Measurements from ENCODE around the gene TSSK3.

The TSSK3 gene

DNA sequence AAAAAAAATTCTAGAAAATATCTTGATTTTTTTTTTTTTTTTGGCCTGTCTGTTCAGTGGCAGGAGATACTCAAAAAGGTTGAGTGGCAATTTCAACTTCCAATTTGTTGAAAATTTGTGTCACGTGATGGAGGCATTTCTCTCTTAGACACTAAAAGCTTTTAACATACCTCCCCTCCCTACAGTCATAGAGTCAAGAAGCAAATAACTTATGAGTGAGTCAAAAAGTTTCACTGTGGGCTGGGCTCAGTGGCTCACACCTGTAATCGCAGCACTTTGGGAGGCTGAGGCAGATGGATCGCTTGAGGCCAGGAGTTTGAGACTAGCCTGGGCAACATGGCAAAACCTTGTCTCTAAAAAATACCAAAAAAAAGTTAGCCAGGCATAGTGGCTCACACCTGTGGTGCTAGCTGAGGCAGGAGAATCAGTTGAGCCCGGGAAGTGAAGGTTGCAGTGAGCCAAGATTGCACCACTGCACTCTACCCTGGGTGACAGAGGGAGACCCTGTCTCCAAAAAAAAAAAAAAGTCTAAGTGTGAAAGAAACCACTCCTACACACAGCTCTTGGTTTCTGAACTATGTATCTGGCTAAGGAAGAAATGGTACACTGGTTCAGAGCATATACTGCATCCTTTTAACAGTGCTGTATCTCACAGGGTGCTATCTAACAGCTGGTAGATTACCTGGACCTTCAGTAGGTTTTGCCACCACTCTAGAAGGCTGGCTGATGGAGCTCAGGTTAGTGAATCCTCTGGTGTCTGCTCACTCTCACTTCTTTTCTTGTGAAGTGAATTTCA is 43.5 kb downstream of the TSSK3 start:
- no peak for DNase-seq

DNA sequence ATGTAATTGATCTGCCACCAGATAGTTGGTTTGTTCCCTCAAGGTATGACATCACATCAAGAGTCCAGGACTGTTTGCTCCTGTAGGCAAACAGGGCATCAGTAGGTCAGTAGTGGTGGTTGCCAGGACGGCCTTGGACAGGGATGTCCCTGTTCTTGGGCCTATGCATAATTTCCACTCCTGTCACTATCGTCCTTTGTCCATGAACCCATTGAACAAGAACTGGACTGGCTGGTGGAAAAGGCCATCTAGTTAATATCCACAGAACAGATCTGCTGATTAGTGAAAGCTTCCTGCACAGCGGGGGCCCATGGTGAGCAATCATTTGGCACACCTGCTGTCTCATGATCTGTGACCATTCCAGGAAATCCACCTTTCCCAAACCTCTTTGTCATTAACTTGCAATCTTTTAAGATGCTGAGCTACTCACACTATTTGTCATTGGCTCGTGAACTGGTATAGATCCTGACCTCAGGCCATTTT is 44.3 kb downstream of the TSSK3 start:
- no peak for DNase-seq

DNA sequence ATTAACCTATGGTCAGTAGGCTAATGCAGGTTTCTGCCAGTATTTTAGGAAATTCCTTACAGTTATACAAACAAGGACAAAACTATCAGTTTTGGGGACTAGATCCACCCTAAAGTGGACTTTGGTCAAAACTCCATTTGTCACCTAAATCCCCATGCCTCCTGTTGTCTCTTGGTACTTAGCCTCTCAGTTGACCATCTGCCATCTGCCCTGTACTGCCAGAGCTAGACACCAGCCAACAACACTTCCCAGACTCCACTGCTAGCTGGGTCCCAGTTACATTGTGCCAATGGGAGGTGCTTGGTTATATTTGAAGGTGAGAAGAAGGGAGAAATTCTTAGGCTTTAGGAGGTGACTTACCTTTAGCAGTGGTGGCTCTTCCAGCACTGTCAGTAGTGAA is 48.9 kb downstream of the TSSK3 start:
- DNase-seq, result no peak

DNA sequence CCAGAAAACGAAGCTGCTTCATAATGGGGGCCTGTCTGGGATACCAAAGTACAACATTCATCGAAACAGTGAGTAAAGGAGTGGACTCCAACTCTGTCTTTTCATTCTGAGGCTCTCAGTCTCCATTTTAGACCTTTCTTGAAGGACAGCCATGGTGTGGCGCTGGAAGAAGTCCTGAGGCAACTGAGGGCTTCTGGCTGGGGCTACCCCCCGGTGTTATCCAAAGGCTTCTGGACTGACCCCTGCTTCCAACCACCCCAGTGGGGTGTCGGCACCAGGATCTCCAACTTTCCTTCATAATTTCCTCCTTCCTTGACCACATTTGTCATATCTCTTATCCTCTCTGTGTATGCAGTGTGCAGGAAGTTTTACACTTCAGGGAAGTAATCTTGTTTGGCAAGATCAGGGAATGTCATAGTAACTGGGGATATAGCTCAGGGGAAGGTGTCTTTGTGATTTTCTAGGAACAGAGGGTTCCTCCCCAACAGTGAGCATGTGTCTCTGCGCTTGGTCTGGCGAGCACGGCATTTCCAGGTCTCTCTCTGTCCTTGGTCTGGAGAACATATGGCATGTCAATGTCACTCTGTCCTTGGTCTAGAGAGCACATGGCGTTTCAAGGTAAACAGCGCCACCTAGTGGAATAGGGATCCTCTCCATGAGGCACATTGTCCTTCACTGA is 51.3 kb downstream of the TSSK3 start:
- peak; percentile 49 to 60 for DNase-seq
